Fibroblast of the conjunctiva (primary cell): ENCODE measurements around the gene SLC31A1.

ENCODE experiments used
- DNase-seq: peaks from one replicate; pipeline ENCODE4 v3.0.0-alpha.2; 2010; ENCODE audit warnings: low read depth

The SLC31A1 gene

GRCh38 chr9:113306566-113306965 is 85.2 kb downstream of the SLC31A1 start:
- DNase-seq = no peak

- no peak for DNase-seq
Measured at GRCh38 chr9:113307396-113307975, 86.1 kb downstream of the SLC31A1 start.

GRCh38 chr9:113309204-113309813 is 88.0 kb downstream of the SLC31A1 start:
- peak; percentile 42 for DNase-seq

- DNase-seq = no peak
Measured at GRCh38 chr9:113310538-113310937, 89.2 kb downstream of the SLC31A1 start.

- DNase-seq = no peak
Measured at GRCh38 chr9:113311961-113312360, 90.6 kb downstream of the SLC31A1 start.

- no peak for DNase-seq
Measured at GRCh38 chr9:113313261-113313660, 91.9 kb downstream of the SLC31A1 start.
